WTC11 (cell line): ENCODE data around the gene MRPL32. TPM values are rescaled to one million over a fixed set of nuclear protein-coding genes. Genes with fewer than 3 reads are reported as not detected.
A peak's percentile ranks its signal among the peaks of the same experiment; 100 is the strongest.

Experiments
- ATAC-seq: fragments of 200-7000 bp; cut with Tn5 transposase; 2 replicates; pipeline ENCODE4 v1.10.0; 2021; ENCODE audit warnings: mild to moderate bottlenecking, moderate library complexity
- CTCF ChIA-PET: fragments of 300-600 bp; sonication (Branson Sonifier 250); formaldehyde crosslinking; loops from one replicate; lab custom pipeline; 2021; ENCODE audit warnings: antibody characterized with exemption; lab: Charles Lee
- POLR2A ChIA-PET: fragments of 350-600 bp; sonication (Branson Sonifier 250); formaldehyde crosslinking; loops from one replicate; lab custom pipeline; 2021; ENCODE audit warnings: antibody characterized with exemption; lab: Charles Lee
- DNase-seq: peaks from one replicate; pipeline ENCODE4 v3.0.0; 2021; ENCODE audit warnings: low spot score
- H3K27ac Mint-ChIP-seq: 2 replicates; pipeline ENCODE4 v1.8.0; 2021; ENCODE audit warnings: mixed read lengths
- H3K27me3 Mint-ChIP-seq: 2 replicates; pipeline ENCODE4 v1.8.0; 2021; ENCODE audit warnings: low read depth, mild to moderate bottlenecking, moderate library complexity, mixed read lengths
- H3K36me3 Mint-ChIP-seq: 2 replicates; pipeline ENCODE4 v1.8.0; 2021; ENCODE audit warnings: mixed read lengths
- H3K4me1 Mint-ChIP-seq: 2 replicates; pipeline ENCODE4 v1.8.0; 2022; ENCODE audit warnings: mixed read lengths
- H3K4me3 Mint-ChIP-seq: 2 replicates; pipeline ENCODE4 v1.8.0; 2021; ENCODE audit warnings: mild to moderate bottlenecking, moderate library complexity, mixed read lengths
- H3K9me3 Mint-ChIP-seq: 2 replicates; pipeline ENCODE4 v1.8.0; 2021; ENCODE audit warnings: mixed read lengths
- ATF3 ChIP-seq: sonication (generic); formaldehyde crosslinking; conservative IDR thresholded peaks from 2 replicates; pipeline ENCODE4 v1.8.1; 2022; ENCODE audit warnings: mild to moderate bottlenecking, missing genetic modification reagents
- ELF4 ChIP-seq: sonication (generic); formaldehyde crosslinking; IDR thresholded peaks from 2 replicates; pipeline ENCODE4 v1.8.1; 2022; ENCODE audit warnings: low read depth, mild to moderate bottlenecking, moderate library complexity, missing genetic modification reagents
- EMX1 ChIP-seq: fragments of 250-450 bp; sonication (Bioruptor Pico); IDR thresholded peaks from 2 replicates; pipeline ENCODE4 v1.8.0; 2021; ENCODE audit warnings: mild to moderate bottlenecking
- ESRRA ChIP-seq: sonication (generic); formaldehyde crosslinking; IDR thresholded peaks from 2 replicates; pipeline ENCODE4 v1.8.1; 2022; ENCODE audit warnings: mild to moderate bottlenecking, missing genetic modification reagents, borderline replicate concordance
- FOXK1 ChIP-seq: sonication (generic); formaldehyde crosslinking; IDR thresholded peaks from 2 replicates; pipeline ENCODE4 v1.8.0; 2022; ENCODE audit warnings: mild to moderate bottlenecking, moderate library complexity, missing genetic modification reagents
- MAX ChIP-seq: sonication (generic); formaldehyde crosslinking; IDR thresholded peaks from 2 replicates; pipeline ENCODE4 v1.8.0; 2022; ENCODE audit warnings: mild to moderate bottlenecking, missing genetic modification reagents
- MYBL2 ChIP-seq: sonication (generic); formaldehyde crosslinking; IDR thresholded peaks from 2 replicates; pipeline ENCODE4 v1.8.1; 2023; ENCODE audit warnings: mild to moderate bottlenecking, moderate library complexity, missing genetic modification reagents
- OVOL2 ChIP-seq: fragments of 250-450 bp; sonication (Bioruptor Pico); IDR thresholded peaks from 2 replicates; pipeline ENCODE4 v1.9.0; 2021; ENCODE audit warnings: mild to moderate bottlenecking, borderline replicate concordance
- RORB ChIP-seq: fragments of 250-450 bp; sonication (Bioruptor Pico); IDR thresholded peaks from 2 replicates; pipeline ENCODE4 v1.9.0; 2021; ENCODE audit warnings: mild to moderate bottlenecking
- SOX15 ChIP-seq: fragments of 250-450 bp; sonication (Bioruptor Pico); IDR thresholded peaks from 2 replicates; pipeline ENCODE4 v1.9.0; 2021; ENCODE audit warnings: mild to moderate bottlenecking
- TEAD1 ChIP-seq: sonication (generic); formaldehyde crosslinking; IDR thresholded peaks from 2 replicates; pipeline ENCODE4 v1.8.0; 2022; ENCODE audit warnings: mild to moderate bottlenecking, missing genetic modification reagents
- TEAD4 ChIP-seq: sonication (generic); formaldehyde crosslinking; IDR thresholded peaks from 2 replicates; pipeline ENCODE4 v1.8.0; 2022; ENCODE audit warnings: mild to moderate bottlenecking, missing genetic modification reagents
- TP53 ChIP-seq: sonication (generic); formaldehyde crosslinking; IDR thresholded peaks from 2 replicates; pipeline ENCODE4 v1.8.1; 2023; ENCODE audit warnings: mild to moderate bottlenecking, missing genetic modification reagents
- ZNF121 ChIP-seq: sonication (generic); formaldehyde crosslinking; IDR thresholded peaks from 2 replicates; pipeline ENCODE4 v1.8.0; 2023; ENCODE audit warnings: missing genetic modification reagents
- ZNF138 ChIP-seq: sonication (generic); formaldehyde crosslinking; conservative IDR thresholded peaks from 2 replicates; pipeline ENCODE4 v1.8.1; 2022; ENCODE audit warnings: mild to moderate bottlenecking, moderate library complexity, missing genetic modification reagents
- ZNF232 ChIP-seq: sonication (generic); formaldehyde crosslinking; IDR thresholded peaks from 2 replicates; pipeline ENCODE4 v1.8.0; 2022; ENCODE audit warnings: mild to moderate bottlenecking, missing genetic modification reagents
- ZNF263 ChIP-seq: sonication (generic); formaldehyde crosslinking; IDR thresholded peaks from 2 replicates; pipeline ENCODE4 v1.8.1; 2022; ENCODE audit warnings: low read depth, mild to moderate bottlenecking, moderate library complexity, missing genetic modification reagents
- ZNF416 ChIP-seq: fragments of 250-450 bp; sonication (Bioruptor Pico); IDR thresholded peaks from 2 replicates; pipeline ENCODE4 v1.9.0; 2021; ENCODE audit warnings: mild to moderate bottlenecking, inconsistent platforms
- ZNF423 ChIP-seq: fragments of 250-450 bp; sonication (Bioruptor Pico); IDR thresholded peaks from 2 replicates; pipeline ENCODE4 v2.1.2; 2022; ENCODE audit warnings: mild to moderate bottlenecking, moderate library complexity
- total RNA-seq: library from RNA; stranded (reverse); gene quantifications from 3 replicates; pipeline ENCODE4 v1.2.3, GENCODE V29; 2021
- TF ChIP-seq, protein P1 (sequence below): sonication (generic); formaldehyde crosslinking; IDR thresholded peaks from 2 replicates; pipeline ENCODE4 v1.8.0; 2022; ENCODE audit warnings: mild to moderate bottlenecking, missing genetic modification reagents
- TF ChIP-seq, protein P2 (sequence below): sonication (generic); formaldehyde crosslinking; IDR thresholded peaks from 2 replicates; pipeline ENCODE4 v1.8.0; 2023; ENCODE audit warnings: missing genetic modification reagents, mild to moderate bottlenecking, borderline replicate concordance
- TF ChIP-seq, protein P3 (sequence below): fragments of 200-600 bp; IDR thresholded peaks from 2 replicates; pipeline ENCODE4 v1.8.0; 2022; ENCODE audit warnings: antibody characterized with exemption

Gene MRPL32
- total RNA-seq, 1 experiment from 2014 or later = 84.4 TPM

GRCh38 chr7:42906181-42906580, 26.0 kb upstream of the MRPL32 start:
- Mint-ChIP-seq H3K4me3 (no peak overlapping the region), H3K36me3 (peaks cover 13% of the 10 kb centered on the region), H3K27me3 (no peaks in the 10 kb centered on the region; the same call in 1 of the 2 replicates), H3K27ac (no peak overlapping the region), H3K4me1 (peaks cover 16% of the 10 kb centered on the region), H3K9me3 (no peaks in the 10 kb centered on the region)
- ATAC-seq (no peak), DNase-seq (no peak)
- POLR2A ChIA-PET = no interaction called here
- CTCF ChIA-PET = no interaction called here
- TF ChIP-seq ZNF232 (CRISPR knock-in tag) (no peak), ZNF121 (CRISPR knock-in tag) (peak; percentile 77; the same call in 1 of the 2 replicates)

DNA sequence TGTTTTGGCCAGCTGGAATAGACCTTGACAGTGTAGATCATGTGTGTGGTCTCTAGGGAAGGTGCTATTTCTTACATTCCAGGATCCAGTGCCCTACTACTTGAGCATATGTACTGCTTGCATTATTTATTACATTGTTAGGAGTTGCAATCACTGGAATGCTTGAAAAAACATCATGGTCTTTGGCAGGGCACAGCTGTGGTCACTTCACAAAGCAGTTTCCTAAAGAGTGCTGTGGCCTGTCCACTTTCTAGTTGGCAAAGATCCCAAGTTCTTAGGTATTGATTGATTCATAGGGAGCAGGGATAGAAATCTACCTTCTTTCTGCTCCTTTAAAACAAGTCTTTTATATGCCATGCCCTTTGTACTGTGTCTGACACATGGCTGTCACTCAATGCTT, 24.9 kb upstream of the MRPL32 start:
- H3K4me3 Mint-ChIP-seq = no peak overlapping the region
- ATAC-seq (no peak), DNase-seq (no peak)
- H3K36me3 Mint-ChIP-seq = peaks cover 13% of the 10 kb centered on the region
- H3K4me1 Mint-ChIP-seq = peaks cover 22% of the 10 kb centered on the region
- TF ChIP-seq ZNF416 = no peak
- no peak for TF ChIP-seq ZNF423 (CRISPR knock-in tag)
- TF ChIP-seq TEAD1 = no peak
- no peak for TF ChIP-seq TEAD4
- no peak for TF ChIP-seq TP53
- no peak for TF ChIP-seq FOXK1 (CRISPR knock-in tag)
- no peak for TF ChIP-seq RORB
- no peak for TF ChIP-seq EMX1 (CRISPR knock-in tag)
- no peak for TF ChIP-seq ELF4 (CRISPR knock-in tag)
- no peak for TF ChIP-seq MYBL2 (CRISPR knock-in tag)
- no peak for TF ChIP-seq OVOL2 (CRISPR knock-in tag)
- TF ChIP-seq, protein P1, sequence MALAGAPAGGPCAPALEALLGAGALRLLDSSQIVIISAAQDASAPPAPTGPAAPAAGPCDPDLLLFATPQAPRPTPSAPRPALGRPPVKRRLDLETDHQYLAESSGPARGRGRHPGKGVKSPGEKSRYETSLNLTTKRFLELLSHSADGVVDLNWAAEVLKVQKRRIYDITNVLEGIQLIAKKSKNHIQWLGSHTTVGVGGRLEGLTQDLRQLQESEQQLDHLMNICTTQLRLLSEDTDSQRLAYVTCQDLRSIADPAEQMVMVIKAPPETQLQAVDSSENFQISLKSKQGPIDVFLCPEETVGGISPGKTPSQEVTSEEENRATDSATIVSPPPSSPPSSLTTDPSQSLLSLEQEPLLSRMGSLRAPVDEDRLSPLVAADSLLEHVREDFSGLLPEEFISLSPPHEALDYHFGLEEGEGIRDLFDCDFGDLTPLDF = no peak
- TF ChIP-seq, protein P2, sequence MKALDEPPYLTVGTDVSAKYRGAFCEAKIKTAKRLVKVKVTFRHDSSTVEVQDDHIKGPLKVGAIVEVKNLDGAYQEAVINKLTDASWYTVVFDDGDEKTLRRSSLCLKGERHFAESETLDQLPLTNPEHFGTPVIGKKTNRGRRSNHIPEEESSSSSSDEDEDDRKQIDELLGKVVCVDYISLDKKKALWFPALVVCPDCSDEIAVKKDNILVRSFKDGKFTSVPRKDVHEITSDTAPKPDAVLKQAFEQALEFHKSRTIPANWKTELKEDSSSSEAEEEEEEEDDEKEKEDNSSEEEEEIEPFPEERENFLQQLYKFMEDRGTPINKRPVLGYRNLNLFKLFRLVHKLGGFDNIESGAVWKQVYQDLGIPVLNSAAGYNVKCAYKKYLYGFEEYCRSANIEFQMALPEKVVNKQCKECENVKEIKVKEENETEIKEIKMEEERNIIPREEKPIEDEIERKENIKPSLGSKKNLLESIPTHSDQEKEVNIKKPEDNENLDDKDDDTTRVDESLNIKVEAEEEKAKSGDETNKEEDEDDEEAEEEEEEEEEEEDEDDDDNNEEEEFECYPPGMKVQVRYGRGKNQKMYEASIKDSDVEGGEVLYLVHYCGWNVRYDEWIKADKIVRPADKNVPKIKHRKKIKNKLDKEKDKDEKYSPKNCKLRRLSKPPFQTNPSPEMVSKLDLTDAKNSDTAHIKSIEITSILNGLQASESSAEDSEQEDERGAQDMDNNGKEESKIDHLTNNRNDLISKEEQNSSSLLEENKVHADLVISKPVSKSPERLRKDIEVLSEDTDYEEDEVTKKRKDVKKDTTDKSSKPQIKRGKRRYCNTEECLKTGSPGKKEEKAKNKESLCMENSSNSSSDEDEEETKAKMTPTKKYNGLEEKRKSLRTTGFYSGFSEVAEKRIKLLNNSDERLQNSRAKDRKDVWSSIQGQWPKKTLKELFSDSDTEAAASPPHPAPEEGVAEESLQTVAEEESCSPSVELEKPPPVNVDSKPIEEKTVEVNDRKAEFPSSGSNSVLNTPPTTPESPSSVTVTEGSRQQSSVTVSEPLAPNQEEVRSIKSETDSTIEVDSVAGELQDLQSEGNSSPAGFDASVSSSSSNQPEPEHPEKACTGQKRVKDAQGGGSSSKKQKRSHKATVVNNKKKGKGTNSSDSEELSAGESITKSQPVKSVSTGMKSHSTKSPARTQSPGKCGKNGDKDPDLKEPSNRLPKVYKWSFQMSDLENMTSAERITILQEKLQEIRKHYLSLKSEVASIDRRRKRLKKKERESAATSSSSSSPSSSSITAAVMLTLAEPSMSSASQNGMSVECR (CRISPR knock-in tag) = no peak
- TF ChIP-seq SOX15 (CRISPR knock-in tag) = no peak
- TF ChIP-seq, protein P3, sequence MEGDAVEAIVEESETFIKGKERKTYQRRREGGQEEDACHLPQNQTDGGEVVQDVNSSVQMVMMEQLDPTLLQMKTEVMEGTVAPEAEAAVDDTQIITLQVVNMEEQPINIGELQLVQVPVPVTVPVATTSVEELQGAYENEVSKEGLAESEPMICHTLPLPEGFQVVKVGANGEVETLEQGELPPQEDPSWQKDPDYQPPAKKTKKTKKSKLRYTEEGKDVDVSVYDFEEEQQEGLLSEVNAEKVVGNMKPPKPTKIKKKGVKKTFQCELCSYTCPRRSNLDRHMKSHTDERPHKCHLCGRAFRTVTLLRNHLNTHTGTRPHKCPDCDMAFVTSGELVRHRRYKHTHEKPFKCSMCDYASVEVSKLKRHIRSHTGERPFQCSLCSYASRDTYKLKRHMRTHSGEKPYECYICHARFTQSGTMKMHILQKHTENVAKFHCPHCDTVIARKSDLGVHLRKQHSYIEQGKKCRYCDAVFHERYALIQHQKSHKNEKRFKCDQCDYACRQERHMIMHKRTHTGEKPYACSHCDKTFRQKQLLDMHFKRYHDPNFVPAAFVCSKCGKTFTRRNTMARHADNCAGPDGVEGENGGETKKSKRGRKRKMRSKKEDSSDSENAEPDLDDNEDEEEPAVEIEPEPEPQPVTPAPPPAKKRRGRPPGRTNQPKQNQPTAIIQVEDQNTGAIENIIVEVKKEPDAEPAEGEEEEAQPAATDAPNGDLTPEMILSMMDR = no peak
- no peak for TF ChIP-seq ZNF138
- TF ChIP-seq MAX = no peak
- TF ChIP-seq ESRRA = no peak
- no peak for TF ChIP-seq ZNF263
- TF ChIP-seq ATF3 (CRISPR knock-in tag) = no peak
- CTCF ChIA-PET = no interaction called here
- H3K27me3 Mint-ChIP-seq = no peaks in the 10 kb centered on the region; the same call in 1 of the 2 replicates
- POLR2A ChIA-PET = no interaction called here
- H3K9me3 Mint-ChIP-seq = no peaks in the 10 kb centered on the region
- H3K27ac Mint-ChIP-seq = no peak overlapping the region
